Occipital lobe (tissue), 2 donors: ENCODE data around the gene UQCRC1. TPM values are rescaled to one million over a fixed set of nuclear protein-coding genes. Genes with fewer than 3 reads are reported as not detected.

Experiments used
- DNase-seq: peaks from one replicate; lab custom pipeline; 2025; lab: John Stamatoyannopoulos, UW
- total RNA-seq: library from RNA; depleted of rRNA; stranded (reverse); fragments of >200 nt; gene quantifications from one replicate; pipeline ENCODE4 v1.2.3, GENCODE V29; 2014

The UQCRC1 gene
- total RNA-seq, 1 donor from 2014 or later, result 124 TPM

DNA sequence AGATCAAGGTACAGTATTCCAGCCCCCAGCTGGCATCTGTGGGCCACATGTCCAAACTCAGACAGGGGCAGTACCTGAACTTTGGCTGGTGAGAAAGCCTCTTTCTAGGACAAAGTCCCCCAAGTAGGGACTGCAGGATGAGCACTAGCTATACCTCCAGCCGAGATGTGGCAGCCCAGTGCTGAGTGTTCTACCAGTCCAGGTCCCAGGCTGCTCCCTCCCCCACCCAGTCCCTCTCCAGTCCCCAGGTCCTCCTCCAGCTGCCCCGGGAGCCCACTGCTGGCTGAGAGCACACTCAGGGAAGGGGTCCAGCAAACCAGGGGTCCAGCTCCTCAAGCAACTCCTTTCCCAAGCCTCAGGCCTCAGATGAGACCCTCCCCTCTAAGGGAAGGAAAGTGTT lies 24.3 kb upstream of the UQCRC1 start:
- no peak for DNase-seq

- DNase-seq, result no peak
Observed at GRCh38 chr3:48633256-48633655, 23.8 kb upstream of the UQCRC1 start.

DNA sequence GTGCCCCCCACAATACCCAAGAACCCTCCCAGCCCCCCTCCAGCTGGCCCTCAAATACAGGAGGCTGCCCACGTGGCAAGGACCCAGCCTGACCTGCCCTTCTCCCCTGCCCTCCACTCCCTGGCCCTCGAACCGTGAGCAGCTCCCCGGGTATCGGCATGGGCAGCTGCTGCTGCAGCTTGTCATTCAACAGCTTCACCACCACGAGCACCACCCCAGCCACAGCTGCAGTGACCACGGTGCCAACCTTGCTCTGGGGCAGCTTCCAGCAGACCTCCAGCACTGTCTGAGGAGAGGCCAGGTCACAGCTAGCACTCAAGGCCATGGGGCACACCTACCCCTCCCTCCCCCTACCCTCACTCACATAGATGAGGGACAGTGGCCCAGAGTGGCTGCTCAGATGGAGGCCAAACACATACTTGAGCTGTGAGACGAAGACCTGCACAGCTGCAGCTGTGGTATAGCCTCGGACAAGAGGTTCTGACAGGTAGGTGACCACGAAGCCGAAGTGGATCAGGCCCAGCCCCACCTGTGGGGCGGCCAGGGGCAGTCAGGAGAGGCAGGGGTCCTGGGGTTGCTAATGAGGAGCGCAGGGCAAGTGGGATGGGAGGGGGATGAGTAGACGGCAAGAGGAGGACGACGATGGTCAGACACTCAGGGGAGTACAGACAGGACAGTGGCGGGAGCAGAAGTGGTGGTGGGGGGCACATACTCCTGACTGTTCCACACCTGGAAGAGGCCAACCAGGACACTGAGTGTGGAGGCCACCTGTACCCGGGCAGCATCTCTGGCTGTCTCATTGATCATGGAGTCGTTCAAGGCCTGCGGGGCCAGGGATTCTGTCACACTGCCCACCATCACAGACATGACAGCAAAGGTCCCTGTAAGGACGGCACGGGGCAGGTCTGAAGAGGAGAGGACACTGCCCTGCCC lies 22.3 kb upstream of the UQCRC1 start:
- no peak for DNase-seq

- no peak for DNase-seq
Observed at GRCh38 chr3:48630833-48631232, 21.4 kb upstream of the UQCRC1 start.

DNA sequence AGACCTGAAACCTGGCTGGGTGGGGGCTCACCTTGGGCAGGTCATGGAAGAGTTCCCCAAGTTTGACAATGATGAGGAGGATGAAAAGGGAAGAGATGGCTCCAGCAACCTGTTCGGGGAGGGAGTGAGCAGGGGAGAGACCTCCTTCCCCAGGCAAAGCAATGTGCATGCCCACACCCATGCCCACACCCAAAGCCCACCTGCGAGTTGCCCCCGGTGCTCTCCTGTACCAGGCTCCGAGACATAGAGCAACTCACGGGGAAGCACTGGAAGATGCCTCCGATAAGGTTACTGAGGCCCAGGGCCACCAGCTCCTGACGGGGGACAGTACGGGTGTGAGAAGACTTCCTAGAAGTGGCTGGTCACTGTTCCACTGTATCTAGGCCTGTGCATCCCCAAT lies 21.0 kb upstream of the UQCRC1 start:
- no peak for DNase-seq

DNA sequence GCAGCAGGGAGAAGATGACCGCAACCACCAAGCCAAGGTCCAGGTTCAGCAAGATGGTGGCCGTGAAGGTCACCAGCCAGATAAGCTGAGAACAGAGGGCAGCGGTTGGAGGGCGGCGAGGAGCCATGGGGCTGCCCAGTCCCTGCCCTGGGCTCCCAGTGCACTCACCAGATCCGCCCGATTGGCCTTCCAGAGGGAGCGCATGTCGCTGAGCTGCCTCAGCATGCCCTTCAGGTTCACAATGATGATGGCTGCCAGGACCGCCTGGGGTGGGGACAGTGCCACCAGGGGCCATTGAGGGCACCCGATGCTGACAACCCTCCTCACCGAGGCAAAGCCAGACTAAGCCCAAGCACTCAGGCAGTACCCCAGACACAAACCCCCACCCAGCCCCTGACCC lies 20.4 kb upstream of the UQCRC1 start:
- no peak for DNase-seq

DNA sequence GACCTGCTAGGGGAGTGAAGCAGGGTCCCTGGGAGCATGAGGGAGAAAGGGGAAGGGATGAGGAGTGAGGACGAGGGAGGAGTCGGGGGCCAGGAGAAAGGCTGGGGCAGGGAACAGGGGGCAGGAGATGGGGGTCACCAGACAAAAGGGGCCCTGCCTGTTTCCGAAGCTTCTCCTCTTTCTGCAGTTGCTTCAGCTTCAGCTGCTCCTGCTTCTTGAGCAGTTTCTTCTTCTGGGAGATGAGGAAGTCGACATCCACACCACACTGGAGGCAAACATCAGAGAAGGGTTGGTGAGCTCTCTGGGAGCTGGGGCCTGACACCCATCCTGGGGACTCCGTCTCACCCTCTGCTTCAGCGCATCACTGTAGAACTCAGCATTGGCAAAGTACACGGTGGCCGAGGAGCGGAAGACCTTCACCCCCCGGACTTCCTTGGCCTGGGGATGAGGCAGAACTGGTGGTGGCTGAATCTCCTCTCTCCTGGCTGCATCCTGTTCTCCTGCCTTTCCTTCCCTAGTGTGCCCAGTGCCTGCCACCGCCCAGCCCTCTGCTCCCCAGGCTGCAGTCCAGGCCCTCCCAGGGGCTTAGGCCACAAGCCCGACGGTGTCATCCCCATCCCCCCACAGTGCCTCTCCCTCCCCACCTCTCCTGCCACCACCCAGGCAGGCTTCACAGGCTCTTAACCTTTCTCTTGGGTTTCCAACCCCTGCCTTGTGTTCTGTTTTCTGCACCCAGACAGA lies 19.0 kb upstream of the UQCRC1 start:
- no peak for DNase-seq

GRCh38 chr3:48625600-48625999 lies 16.2 kb upstream of the UQCRC1 start:
- DNase-seq, result no peak

DNA sequence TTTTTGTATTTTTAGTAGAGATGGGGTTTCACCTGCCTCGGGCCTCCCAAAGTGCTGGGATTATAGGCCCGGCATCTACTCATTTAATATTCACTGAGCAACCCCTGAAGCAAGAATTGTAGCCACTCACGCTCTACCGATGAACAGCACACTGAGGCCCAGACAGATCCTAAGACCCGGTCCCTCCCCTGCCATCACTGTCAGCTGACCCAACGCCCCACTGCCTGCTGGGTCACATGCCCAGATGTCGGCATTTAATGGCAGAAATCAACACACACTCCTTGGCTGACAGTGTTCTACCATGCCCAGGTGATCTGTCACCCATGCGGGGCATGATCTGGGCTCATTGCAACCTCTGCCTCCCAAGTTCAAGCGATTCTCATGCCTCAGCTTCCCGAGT lies 15.3 kb upstream of the UQCRC1 start:
- no peak for DNase-seq

DNA sequence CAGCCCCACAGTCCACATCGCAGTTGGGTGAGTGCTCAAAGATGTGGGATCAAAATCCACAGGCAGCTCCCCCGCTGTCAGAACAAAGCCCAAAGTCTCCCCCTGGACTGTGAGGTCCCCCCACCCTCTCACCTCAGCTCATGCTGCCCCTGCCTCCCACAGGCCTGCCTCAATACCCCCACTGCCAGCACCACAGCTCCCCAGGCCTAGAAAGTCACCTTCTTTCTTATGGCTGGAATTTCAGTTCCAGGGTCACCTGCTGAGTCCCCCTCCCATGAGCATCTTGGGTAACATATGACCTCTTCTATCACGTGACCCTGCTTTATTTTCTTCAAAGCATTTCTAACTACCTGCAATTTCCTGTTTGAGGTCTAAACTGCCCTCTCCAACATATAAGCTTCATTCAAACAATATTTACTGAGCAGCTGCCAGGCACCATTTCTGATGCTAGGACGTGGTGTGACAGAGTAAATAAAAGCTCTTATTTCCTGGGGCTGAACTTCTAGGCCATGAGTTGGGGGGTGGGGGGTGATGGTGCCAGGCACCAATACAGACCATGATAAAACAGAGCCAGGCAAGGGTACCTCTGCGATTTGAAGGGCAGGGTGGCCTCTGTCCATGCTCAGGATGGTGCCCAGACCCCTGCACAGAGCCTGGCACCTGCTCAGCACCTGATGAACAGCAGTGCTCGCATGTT lies 14.6 kb upstream of the UQCRC1 start:
- DNase-seq, result no peak

GRCh38 chr3:48621461-48621869 lies 12.0 kb upstream of the UQCRC1 start, which contains the start of gene TMEM89:
Gene TMEM89 (minus strand): TSS chr3:48621769. CDS start chr3:48621756, 13 bp downstream.
- DNase-seq, result no peak

- no peak for DNase-seq
Observed at GRCh38 chr3:48619541-48620524, 10.4 kb upstream of the UQCRC1 start.

DNA sequence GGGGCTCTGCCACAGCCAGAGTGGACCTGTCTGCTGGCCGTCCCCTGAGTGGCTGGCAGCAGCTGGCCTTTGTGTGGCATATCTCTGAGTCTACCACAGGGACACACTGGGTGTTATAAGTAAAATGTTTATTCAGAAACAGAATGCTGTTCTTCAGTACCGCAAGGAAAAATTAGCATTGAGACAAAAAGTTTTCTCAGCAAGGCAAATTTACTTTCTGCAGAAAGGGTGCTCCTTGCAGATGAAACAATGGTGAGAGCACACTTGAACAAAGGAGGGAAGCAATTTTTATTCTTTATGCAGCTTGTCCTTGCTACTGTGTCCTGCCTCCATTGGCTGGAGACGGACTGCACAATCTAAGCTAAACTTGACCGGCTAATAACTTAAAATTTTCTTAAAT lies 8.1 kb upstream of the UQCRC1 start:
- DNase-seq, result no peak

- DNase-seq, result no peak
Observed at GRCh38 chr3:48614044-48614443, 4.6 kb upstream of the UQCRC1 start.

GRCh38 chr3:48612309-48612708 lies 2.9 kb upstream of the UQCRC1 start:
- DNase-seq, result no peak

- DNase-seq, result no peak
Observed at GRCh38 chr3:48607519-48607918, 1.9 kb downstream of the UQCRC1 start.

DNA sequence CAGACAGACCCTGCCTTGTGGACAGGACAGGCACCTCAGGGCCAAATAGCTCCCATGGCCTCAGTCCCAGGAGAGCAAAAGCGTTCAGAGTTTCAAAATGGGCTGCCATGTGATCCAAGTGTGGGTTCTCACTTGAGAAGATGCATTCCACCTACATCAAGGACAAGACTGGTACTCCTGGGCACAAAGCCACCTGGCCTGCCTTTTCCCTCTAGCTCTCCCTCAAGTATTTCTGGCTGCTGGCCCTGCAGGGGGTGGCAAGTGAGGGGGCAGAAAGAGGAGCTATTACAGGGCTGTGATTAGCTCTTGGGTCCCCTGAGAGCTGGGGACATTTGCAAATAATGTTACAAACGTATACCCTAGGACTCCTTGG lies 7.8 kb downstream of the UQCRC1 start:
- peak; percentile 28 for DNase-seq

GRCh38 chr3:48600711-48601621 lies 8.5 kb downstream of the UQCRC1 start:
- DNase-seq, result no peak

- DNase-seq, result no peak
Observed at GRCh38 chr3:48599509-48600285, 9.7 kb downstream of the UQCRC1 start.
